Measurements from ENCODE around the gene CCM2.

The CCM2 gene

GRCh38 chr7:45027774-45028114 is 27.7 kb downstream of the CCM2 start:
- H3K4me2 ChIP-seq, result peak overlapping the region; percentile 95
- peaks cover 88% of the 10 kb centered on the region for H3K4me1 ChIP-seq (ENCODE audit: low read depth, poor library complexity, severe bottlenecking)
- H4K20me1 ChIP-seq (ENCODE audit: insufficient read depth), result peaks cover 10% of the 10 kb centered on the region; the same call in 1 of the 2 replicates
- H2AFZ ChIP-seq (ENCODE audit: low read depth), result no peak overlapping the region
- H3K9ac ChIP-seq, result peak overlapping the region; percentile 23; the same call in 1 of the 2 replicates
- H3K27ac ChIP-seq, result peak overlapping the region; percentile 73; the same call in 1 of the 2 replicates
- TF ChIP-seq CTCF (conservative IDR thresholded peaks at IDR 0.05; ENCODE audit: low read depth, low read length), result no peak
- H3K4me3 ChIP-seq (IDR thresholded peaks at IDR 0.05; ENCODE audit: insufficient read depth, low read depth, low read length), result no peak overlapping the region
- no peaks in the 10 kb centered on the region; the same call in 1 of the 2 replicates for H3K36me3 ChIP-seq (ENCODE audit: insufficient read depth)
- no peaks in the 10 kb centered on the region for H3K27me3 ChIP-seq (ENCODE audit: insufficient read depth, low read depth)
- H3K79me2 ChIP-seq (ENCODE audit: insufficient read depth, low read depth), result peaks cover 89% of the 10 kb centered on the region

GRCh38 chr7:45028138-45028919 is 28.3 kb downstream of the CCM2 start:
- H3K36me3 ChIP-seq (ENCODE audit: insufficient read depth), result no peaks in the 10 kb centered on the region; the same call in 1 of the 2 replicates
- H3K27me3 ChIP-seq (ENCODE audit: insufficient read depth, low read depth), result no peaks in the 10 kb centered on the region
- H3K9ac ChIP-seq, result no peak overlapping the region; the same call in 1 of the 2 replicates
- no peak overlapping the region for H2AFZ ChIP-seq (ENCODE audit: low read depth)
- H3K4me2 ChIP-seq, result peak overlapping the region; percentile 95
- peaks cover 10% of the 10 kb centered on the region; the same call in 1 of the 2 replicates for H4K20me1 ChIP-seq (ENCODE audit: insufficient read depth)
- H3K27ac ChIP-seq, result peak overlapping the region; percentile 73; the same call in 1 of the 2 replicates
- no peak for TF ChIP-seq CTCF (conservative IDR thresholded peaks at IDR 0.05; ENCODE audit: low read depth, low read length)
- H3K79me2 ChIP-seq (ENCODE audit: insufficient read depth, low read depth), result peaks cover 89% of the 10 kb centered on the region
- peaks cover 93% of the 10 kb centered on the region for H3K4me1 ChIP-seq (ENCODE audit: low read depth, poor library complexity, severe bottlenecking)
- no peak overlapping the region for H3K4me3 ChIP-seq (IDR thresholded peaks at IDR 0.05; ENCODE audit: insufficient read depth, low read depth, low read length)

GRCh38 chr7:45028920-45029344 is 28.9 kb downstream of the CCM2 start:
- Histone ChIP-seq H3K27me3 (ENCODE audit: insufficient read depth, low read depth) (no peaks in the 10 kb centered on the region), H2AFZ (ENCODE audit: low read depth) (no peak overlapping the region), H3K4me3 (IDR thresholded peaks at IDR 0.05; ENCODE audit: insufficient read depth, low read depth, low read length) (no peak overlapping the region), H3K27ac (no peak overlapping the region; the same call in 1 of the 2 replicates), H3K79me2 (ENCODE audit: insufficient read depth, low read depth) (peaks cover 89% of the 10 kb centered on the region), H4K20me1 (ENCODE audit: insufficient read depth) (peaks cover 10% of the 10 kb centered on the region; the same call in 1 of the 2 replicates), H3K9ac (no peak overlapping the region), H3K4me2 (peak overlapping the region; percentile 95; the same call in 1 of the 2 replicates), H3K36me3 (ENCODE audit: insufficient read depth) (no peaks in the 10 kb centered on the region; the same call in 1 of the 2 replicates), H3K4me1 (ENCODE audit: low read depth, poor library complexity, severe bottlenecking) (peaks cover 96% of the 10 kb centered on the region)
- no peak for TF ChIP-seq CTCF (conservative IDR thresholded peaks at IDR 0.05; ENCODE audit: low read depth, low read length)

GRCh38 chr7:45031829-45032228 is 31.8 kb downstream of the CCM2 start:
- Histone ChIP-seq H2AFZ (ENCODE audit: low read depth) (no peak overlapping the region), H4K20me1 (ENCODE audit: insufficient read depth) (peaks cover 17% of the 10 kb centered on the region; the same call in 1 of the 2 replicates), H3K36me3 (ENCODE audit: insufficient read depth) (no peaks in the 10 kb centered on the region; the same call in 1 of the 2 replicates), H3K27me3 (ENCODE audit: insufficient read depth, low read depth) (no peaks in the 10 kb centered on the region), H3K9ac (no peak overlapping the region), H3K27ac (no peak overlapping the region), H3K4me2 (peak overlapping the region; percentile 1; the same call in 1 of the 2 replicates), H3K4me3 (IDR thresholded peaks at IDR 0.05; ENCODE audit: insufficient read depth, low read depth, low read length) (no peak overlapping the region), H3K79me2 (ENCODE audit: insufficient read depth, low read depth) (peaks cover 93% of the 10 kb centered on the region), H3K4me1 (ENCODE audit: low read depth, poor library complexity, severe bottlenecking) (peaks cover 86% of the 10 kb centered on the region)
- TF ChIP-seq CTCF (conservative IDR thresholded peaks at IDR 0.05; ENCODE audit: low read depth, low read length), result no peak

Measured in KMS-11 (cell line).